NK-92 (cell line): Measurements from ENCODE around the gene AGER.
"Not testable (repeated sequence)": the region's sequence is repeated elsewhere in the genome, so short reads cannot be mapped to it uniquely, and the experiment has no call there.

ENCODE experiments used
- DNase-seq: peaks from one replicate; lab custom pipeline; 2025; ENCODE audit not compliant: unreplicated experiment; lab: John Stamatoyannopoulos, UW

The AGER gene

DNA sequence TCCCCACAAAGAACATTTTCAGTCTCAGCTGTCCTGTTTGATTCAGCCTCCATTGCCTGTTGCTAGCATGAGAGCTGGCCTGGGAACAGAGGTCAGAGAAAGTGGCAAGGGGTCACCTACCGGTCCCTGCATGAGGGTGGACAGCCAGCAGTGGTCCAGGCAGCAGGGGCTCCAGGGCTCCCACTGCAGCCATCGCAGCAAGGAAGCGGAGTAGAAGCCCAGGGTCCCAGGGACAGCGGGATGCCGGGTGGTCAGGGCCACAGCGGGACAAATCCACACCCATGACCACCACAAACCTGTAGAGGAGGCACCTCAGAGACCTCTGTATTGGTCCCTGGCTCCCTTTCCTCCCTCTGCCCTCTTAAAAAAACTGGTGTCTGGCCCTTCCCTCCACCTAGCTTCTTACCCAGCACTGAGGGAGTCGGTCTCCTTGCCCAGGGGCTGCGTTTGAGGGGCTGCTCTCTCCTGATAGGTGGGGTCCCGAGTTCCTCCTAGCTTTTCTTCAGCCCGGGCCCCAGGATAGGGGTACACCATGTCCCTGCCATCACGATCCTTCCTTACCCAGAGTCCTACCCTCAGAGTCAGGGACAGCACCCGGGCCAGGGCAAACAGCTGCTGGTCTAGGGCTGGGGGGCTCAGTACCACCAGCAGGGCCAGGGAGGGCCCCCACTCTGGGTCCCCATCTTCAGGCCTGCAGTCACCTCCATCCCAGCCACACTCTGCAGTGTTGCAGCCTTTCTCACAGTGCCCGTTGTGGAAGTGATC is 16.8 kb upstream of the AGER start:
- no peak for DNase-seq

DNA sequence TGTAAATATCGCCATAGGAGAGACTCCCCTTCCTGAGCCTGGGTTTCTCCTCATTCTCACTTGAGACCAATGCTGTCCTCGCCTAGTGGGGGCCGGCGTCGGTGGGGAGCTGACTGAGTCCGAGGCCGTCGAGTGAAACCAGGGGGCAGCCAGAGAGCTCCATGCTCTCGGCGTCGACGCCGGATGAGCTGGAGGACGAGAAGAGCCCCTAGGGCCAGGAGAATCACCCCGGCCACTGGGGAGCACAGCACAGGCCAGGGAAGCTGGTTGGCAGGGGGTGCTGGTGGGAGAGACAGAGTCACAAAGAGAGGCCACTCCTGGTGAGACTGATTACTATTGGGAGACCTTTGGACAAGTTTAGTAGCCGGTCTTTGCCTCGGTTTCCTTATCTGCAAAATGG is 14.8 kb upstream of the AGER start:
- DNase-seq = no peak

DNA sequence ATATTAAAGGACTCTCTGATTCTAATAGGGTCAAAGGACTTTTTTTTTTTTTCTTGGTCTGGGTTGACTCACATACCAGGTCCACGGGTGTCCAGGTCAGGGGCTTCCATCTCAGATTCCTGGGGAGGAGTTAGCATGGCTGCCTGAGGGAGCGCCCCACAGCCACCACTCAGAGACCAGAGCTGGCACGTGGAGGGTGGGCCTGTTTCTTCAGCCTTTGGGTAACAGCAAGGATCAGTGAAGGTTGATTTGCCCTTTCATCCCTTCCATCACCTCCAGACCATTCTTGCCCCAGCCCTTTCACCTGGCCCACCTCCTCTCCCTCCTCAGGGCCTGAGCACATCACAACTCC is 14.3 kb upstream of the AGER start:
- no peak for DNase-seq

DNA sequence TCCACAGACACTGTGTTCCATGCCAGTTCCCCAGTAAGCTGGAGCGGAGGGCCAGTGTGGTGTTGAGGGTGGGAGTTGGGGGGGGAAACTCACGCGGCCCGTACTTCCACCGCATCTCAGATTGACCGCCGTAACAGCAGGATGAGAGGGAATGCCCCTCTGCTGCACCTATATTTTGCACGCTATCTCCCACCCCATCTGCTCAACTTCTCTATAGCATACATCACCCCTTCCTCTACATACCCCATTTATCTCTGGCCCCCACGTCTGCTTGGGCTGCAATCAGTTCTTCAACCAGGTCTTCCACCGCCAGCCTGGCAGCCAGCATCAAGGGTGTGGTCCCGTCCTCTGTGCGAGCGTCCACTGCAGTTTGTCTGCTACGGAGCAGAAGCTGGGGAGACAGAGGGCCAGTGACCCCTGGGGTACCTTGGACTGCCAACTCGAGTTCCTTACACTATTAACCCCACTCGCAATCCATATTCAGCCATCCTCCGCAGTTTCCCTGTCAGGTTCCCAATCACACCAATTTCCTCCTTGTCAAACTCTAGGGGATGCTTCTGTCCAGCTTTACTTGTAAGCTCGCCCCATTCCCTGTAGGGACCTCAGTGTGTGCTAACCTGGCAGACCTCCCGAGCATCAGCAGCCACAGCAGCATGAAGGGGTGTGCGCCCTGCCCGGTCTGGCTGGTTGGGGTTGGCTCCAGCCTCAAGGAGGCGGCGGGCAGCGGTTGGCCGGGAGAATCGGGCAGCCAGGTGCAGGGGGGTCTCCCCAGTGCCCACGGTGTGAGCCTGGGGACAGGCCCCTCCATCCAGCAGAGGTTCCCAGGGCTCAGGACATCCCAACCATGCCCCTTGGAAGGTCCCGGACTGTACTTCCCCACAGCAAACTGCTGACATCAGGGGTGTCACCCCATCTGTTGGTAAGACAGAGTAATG is 12.9 kb upstream of the AGER start:
- no peak for DNase-seq

DNA sequence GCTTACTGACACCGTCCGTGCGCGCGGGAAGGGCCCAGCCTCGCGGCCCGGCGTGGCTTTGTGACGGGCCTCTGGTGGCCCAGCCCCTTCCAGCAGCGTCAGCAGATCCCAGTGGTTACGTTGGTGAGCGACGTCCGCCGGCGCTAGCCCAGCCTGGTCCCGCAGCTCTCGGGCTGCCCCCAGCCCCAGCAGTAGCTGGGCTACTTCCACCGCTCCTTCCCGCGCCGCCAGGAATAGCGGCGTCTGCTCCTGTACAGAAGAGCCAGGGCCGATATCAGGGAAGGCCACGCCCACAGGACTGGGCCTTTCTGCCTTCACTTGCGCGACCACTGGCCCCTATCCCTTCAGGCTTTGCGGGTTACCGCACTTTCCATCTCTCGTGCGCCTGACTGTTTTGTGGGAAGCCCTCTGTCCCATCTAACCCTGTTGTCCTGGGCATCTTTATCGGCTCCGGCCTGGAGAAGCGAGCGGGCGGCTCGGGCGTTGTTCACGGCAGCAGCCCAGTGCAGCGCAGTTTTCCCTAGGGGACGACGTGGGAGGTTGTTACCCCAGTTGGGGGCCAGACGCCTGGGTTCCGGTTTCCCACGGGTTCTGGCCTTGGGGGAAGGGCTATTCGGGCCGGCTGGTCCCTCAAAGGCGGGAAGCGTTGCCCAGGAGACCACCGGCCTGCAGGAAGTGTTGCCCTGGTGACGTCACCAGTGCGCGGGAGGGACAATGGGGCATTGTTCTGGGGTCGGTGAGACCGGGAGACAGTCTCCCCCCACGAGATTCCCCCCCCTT is 12.0 kb upstream of the AGER start:
- DNase-seq = no peak

DNA sequence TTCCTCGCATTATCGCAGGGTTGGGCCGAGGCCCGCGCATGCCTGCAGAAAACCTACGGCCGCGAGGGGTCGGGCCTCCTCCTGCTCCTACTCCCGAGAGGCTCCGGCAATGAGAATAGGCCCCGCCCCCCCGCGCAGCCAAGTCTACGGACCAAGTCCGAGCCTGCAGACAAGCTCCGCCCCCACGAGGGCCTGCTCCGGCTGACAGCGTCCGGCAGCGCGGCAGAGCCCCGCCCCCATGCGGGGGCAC is 11.5 kb upstream of the AGER start:
- peak; percentile 92 for DNase-seq

DNA sequence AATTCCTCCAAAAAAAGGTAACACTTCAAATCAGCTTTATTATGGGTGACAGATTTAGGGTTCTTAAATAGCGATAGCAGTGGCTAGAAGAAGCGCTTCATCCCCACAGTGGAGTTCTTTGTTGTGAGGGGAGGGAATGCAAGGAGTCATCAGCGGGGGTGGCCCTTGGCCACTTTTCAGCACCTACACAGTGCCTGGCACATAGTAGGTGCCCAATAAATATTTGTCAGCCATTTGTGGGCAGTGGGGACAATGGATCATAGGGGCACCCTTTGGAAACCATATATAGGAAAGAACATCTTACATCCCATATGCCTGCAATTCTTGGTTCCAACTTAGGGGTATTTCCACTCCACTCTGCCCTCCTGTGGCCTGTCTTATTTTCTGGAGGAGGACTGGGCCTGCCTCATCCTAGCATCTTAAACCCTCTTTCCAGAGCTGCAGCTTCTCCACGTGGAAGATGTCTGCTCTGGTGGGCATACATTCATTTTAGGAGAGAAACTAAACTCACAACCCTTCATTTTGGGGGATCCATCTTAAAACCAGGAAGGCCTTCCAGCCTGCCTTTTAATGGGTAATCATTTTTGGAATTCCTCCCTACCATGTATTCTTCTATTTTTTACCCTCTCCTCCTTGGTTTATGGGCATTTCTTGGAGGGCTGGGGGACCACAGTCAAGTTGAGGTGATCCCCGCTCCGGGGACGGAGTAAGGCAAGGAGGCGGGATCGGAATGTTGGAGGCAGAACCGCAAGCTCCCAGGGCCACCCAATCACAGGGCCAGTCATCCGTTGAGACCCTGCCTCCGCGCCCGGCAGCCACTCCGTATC is 11.0 kb upstream of the AGER start:
- DNase-seq = no peak

DNA sequence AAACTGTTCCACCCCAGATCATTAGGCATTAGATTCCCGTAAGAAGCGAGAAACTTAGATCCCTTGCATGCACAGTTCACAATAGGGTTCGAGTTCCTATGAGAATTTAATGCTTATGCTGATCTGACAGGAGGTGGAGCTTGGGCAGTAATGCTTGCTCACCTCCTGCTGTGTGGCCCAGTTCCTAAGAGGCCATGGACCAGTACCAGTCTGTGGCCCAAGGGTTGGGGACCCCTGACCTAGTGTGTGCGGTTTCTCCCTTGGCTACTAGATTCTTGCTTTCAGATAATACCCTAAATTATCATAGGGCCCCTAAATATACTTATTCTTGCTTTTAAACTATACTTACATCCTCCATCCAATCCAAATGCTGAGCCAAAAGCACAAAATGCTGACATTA is 10.3 kb upstream of the AGER start:
- no peak for DNase-seq

DNA sequence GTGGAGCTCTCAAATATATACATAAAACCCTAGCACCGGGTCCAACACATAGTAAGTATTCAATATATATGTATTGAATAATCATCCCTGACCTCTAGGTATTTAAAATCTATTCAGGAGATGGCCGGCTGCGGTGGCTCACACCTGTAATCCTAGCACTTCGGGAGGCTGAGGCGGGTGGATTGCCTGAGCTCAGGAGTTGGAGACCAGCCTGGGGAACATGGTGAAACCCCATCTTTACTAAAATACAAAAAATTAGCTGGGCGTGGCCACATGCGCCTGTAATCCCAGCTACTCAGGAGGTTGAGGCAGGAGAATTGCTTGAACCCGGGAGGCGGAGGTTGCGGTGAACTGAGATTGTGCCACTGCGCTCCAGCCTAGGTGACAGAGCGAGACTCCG is 9.0 kb upstream of the AGER start:
- not testable (repeated sequence) for DNase-seq

DNA sequence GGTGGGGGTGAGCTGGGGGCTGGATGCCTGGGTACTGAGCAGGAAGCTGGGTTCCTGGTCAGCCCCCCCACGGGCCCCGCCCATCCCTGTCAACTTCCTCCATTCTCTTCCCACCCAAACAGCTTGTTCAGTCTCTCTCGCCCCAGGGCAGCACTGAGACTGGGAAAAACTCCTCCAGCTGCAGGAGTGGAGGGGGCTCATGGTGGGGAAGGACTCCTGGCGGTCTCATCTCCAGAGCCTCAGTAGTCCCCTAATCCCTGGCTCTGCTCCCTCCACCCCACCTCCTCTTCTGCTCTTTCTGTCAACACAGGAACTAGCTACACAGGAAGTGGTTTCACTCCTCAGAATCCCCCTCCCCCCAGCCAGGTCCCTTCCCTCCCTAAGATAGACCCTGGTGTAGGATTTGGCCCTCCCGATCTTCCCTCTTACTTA is 8.6 kb upstream of the AGER start, which contains the start of gene GPSM3:
Gene GPSM3 (minus strand): TSS at position 36 of the 432 bp plus-strand sequence. CDS start 130 bp downstream, outside the sequence.
- DNase-seq = no peak

DNA sequence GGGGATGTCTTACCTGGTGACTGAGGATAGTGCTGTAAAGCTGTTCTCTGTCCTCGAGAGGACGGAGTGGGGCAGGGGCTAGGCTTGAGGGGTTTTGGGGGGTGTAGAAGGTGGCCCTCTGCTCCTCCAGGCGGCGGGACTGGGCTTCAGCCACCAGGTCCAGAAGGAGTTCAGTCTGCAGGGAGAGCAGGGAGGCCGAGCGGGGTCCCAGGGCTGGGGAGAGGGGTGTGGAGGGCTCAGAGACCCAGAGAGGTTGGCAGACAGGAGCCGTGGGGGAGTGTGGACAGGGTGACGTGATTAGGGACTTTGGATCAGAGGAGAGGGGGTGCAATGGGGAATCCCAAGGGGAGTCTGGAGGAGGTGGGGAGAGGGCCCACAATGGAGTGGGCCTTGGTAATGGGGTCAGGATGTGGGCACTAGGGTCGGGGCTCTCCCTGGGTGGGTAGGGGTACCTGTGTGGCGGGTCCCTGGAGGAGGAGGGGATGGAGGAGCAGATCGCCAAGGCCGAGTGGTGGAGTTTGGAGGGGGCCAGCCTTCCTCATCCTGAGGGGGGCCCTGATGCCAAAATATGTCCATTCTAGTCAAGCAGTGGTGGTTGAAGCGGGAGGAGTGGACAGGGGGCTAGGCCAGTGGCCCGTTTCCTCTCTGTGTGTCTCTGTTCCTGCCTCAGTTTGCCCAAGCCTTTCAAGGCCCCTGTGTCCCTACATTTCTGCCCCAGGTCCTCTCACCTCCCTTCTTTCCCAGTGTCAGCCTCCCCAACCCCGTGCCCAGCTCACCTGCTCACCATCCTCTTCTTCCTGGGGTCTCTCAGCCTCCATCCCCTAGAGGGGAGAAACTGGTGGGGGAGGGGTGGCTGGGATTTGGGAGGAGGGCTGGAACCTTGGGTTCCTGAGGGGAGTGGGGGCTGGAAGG is 7.9 kb upstream of the AGER start:
- no peak for DNase-seq

DNA sequence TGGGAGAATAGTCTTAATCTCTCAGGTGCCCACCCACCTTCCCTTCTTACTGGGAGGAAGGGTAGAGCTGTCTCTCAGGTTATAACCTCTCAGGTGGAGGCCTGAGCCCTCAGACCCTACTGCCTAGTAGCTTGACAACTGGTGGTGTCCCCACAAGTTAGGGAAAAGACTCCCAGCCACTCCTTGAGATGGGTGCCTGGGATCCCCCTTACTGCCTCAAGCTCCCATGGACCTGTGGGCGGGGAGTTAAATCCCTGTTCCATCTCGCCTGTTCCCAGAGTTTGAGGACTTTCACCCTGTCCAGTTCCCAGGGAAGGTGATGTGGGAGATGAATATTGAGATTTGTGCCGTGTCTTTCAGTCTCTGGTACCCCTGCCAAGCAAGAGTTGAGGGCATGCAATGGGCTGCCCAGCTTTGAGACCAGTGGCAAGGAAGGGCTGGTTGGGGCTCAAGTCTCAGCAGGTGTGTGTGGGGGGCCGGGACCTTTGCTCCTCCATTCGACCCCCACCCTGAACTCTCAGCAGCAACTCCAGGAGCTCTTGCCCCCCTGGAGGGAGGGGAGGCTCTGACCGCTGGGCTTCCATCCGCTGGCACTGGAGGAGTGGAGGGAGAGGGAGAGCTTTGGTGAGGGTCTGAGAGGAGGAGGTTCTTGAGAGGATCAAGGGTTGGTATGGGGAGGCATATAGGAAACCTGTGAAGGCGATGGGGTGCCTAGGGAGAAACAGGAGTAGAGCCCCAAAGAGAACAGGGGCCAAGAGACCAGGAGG is 7.0 kb upstream of the AGER start:
- no peak for DNase-seq

DNA sequence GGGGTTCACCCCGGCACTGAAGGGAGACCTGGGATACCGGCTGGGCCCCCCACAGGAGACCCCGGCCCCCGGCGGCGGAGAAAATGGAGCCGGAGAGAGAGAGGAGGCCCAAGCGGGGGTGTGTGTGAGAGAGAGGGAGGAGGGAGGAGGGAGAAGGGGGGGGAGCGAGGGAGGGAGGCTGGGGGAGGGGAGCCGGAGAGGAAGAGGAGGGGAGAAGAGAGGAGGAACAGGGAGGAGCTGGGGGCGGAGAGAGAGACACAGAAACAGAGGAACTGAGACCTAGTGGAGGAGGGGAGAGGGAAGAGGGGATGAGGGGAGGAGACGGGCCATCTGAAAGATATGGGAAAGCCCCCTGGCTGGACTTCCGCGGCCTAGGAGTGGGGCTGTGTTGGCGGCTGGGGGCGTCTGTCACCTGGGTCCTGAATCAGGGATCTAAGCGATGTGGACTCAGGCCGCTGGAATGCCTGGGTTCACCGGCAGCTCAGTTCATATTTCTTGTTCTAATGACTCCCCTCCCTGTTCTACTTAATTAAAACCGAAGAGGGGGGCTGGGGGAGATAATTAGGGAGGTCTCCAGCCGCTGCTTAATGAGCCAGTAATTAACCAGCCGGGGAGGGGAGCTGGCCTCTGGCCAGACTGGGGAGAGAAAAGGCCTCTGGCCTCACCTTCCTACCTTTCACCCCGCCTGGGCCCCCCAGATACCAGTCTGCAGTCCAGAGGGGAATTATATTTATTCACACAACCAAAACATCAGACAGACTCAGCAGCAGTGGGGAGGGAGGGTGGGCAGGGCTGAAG is 6.2 kb upstream of the AGER start, which contains the start of gene PBX2:
Gene PBX2 (minus strand): TSS at position 149 of the 798 bp plus-strand sequence. CDS start 287 bp downstream, outside the sequence.
- no peak for DNase-seq

DNA sequence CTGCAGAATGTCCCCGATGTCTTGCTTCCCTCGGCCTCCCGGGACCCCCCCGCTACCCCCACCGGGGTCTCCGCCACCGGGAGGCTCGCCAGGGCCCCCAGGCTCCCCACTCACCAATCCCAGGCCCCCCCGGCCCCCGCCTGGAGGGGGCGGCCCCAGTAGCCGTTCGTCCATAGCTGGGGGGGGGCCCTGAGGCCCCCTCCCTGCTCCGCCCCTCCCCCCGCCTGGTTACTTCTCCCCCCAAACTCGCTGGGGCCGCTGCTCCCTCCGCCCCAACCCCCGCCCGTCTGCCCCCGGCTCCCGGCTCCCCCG is 5.6 kb upstream of the AGER start:
- DNase-seq = no peak

DNA sequence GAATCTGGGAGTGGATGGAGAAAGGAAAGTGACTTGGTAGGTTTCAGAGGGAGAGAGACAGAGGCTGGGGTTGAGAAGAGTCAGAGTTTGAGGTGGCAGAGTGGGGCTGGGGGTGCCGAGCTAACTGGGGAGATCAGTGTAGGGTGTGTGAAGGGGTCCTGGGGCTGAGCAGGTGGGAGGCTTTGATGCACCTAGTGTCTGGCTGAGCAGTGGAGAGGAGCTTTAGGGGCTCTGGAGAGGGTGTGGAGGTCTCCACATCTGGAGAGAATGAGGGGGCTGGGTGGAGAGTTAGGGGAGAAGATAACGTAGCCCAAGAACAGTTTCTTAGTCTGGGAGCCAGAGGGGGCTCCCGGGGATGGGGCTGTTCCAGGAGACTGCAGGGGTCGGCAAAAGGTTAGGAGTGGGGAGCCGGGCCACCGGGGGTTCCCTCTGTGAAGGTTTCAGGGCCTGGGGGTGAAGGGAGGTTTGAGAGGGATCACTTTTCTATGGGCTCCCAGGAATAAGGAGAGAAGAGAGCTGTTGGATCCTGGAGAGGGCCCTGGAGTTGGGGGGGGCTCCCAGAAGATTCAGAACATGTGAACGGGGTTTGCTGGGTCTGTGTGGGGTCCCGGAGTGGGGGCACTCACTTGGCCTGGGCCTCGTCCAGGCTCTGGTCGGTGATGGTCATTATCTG is 5.2 kb upstream of the AGER start:
- no peak for DNase-seq

DNA sequence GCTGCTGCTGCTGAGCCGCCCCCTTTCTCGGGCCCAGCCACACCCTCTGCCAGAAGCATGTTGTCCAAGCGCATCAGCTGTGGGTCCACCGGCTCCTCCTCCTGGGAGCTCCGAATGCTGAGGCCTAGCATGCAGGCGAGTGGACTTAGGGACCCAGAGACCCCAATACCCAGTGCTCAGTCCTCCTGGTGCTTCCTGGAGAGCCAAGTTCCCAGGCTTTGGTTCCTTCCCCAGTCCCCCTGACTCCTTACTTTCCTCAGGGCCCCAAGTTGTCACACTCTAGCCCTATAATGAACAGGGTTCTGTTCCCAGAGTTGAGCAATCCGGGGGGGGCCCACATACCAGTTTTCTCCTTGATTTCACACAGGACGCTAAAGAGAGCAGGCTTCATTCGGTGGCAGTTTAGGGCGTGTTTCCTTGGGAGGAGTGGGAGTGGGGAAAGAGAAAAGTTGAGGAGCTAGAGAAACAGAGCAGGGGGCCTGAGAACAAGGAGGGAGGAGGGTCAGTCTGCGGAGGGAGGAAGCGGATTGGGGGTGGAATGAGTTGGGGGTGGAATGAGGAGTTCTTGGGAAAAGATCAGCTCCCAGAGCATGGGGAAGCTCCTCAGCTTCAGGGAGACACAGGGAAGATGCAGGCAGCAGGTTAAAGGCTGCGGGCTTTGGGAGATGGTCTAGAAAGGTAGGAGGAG is 4.5 kb upstream of the AGER start:
- DNase-seq = no peak

DNA sequence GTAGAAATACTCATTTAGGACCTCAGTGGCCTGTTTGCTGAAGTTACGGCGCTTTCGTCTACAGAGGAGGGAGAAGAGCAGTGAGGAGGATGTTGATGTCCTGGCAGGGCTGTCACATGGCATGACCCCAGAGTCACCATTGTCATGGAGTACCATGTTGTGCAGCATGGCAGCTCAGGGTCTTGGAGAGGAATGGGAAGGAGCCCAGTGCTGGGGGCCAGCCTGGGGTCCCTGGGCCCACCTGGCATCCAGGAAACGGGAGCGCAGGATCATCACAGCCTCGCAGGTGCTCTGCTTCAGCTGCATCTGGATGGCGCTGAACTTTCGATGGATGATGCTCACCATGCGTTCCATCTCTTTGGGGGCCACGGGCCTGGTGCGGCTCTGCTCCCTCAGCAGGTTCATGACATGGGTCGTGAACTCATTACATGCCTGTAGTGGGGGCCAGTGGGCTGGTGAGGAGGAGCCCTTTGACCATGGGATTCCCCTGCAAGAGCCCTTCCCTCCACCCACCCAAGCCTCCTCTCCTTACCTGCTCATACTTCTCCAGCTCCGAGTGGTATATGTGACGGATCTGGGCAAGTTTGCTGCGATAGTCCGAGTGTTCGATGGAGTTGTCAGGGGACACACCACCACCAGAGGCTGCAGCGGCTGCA is 3.8 kb upstream of the AGER start:
- DNase-seq = not testable (repeated sequence)
